ENCODE measurements around the gene STK10. TPM values are rescaled to one million over a fixed set of nuclear protein-coding genes. Genes with fewer than 3 reads are reported as not detected.
A peak's percentile ranks its signal among the peaks of the same experiment; 100 is the strongest.

Gene STK10
- total RNA-seq, 1 experiment from 2014 or later = 25.7 TPM

- H3K9ac ChIP-seq (ENCODE audit: low read length) = no peak overlapping the region
- H3K27ac ChIP-seq (ENCODE audit: low read length) = peak overlapping the region; percentile 22
- H3K4me2 ChIP-seq (ENCODE audit: low read length) = peak overlapping the region; percentile 24; the same call in 1 of the 2 replicates
- peaks cover 26% of the 10 kb centered on the region for H3K4me1 ChIP-seq (ENCODE audit: insufficient read depth, low read length)
- H3K4me3 ChIP-seq (ENCODE audit: low read length) = no peak overlapping the region
- H2AFZ ChIP-seq (ENCODE audit: low read length) = no peak overlapping the region
- ChIA-PET CTCF (interaction anchor here (1.0 to 1.8 kb wide), 2 partner anchors 12 to 15 kb away, joined by 3 to 6 read pairs; partner anchors contain the start of gene STK10), POLR2A (ENCODE audit: unreplicated experiment) (no interaction called here)
- intact Hi-C loops (cut with micrococcal nuclease) = no loop called here
- H3K9me2 ChIP-seq (replicated peaks; ENCODE audit: low read length) = no peaks in the 10 kb centered on the region
- BruUV-seq (replicated peaks) = no TSS peak
- no peaks in the 10 kb centered on the region for H3K9me3 ChIP-seq (ENCODE audit: low read length)
- ATAC-seq (peak; percentile 86), DNase-seq (peak; percentile 90)
- TF ChIP-seq CTCF (conservative IDR thresholded peaks at IDR 0.05; ENCODE audit: low read depth, low read length) (no peak), EZH2phosphoT487 (IDR thresholded peaks at IDR 0.05; ENCODE audit: borderline replicate concordance, low read length) (no peak), EZH2 (IDR thresholded peaks at IDR 0.05; ENCODE audit: low read length, unreplicated experiment) (no peak)
- peaks cover 13% of the 10 kb centered on the region; the same call in 1 of the 2 replicates for H4K20me1 ChIP-seq (ENCODE audit: low read length)
- no peaks in the 10 kb centered on the region for H3K27me3 ChIP-seq (ENCODE audit: low read length)
- peaks cover 57% of the 10 kb centered on the region for H3K79me2 ChIP-seq (ENCODE audit: low read length)
- no peaks in the 10 kb centered on the region for H3F3A ChIP-seq (ENCODE audit: low read length, unreplicated experiment)
- H3K36me3 ChIP-seq (ENCODE audit: low read depth, low read length) = no peaks in the 10 kb centered on the region
These were observed 14.4 kb downstream of the STK10 start for GRCh38 chr5:172173564-172174153.

- H2AFZ ChIP-seq (ENCODE audit: low read length) = no peak overlapping the region
- no peaks in the 10 kb centered on the region for H3K9me3 ChIP-seq (ENCODE audit: low read length)
- DNase-seq (peak; percentile 55), ATAC-seq (peak; percentile 48)
- H3K27me3 ChIP-seq (ENCODE audit: low read length) = no peaks in the 10 kb centered on the region
- TF ChIP-seq CTCF (conservative IDR thresholded peaks at IDR 0.05; ENCODE audit: low read depth, low read length) = no peak
- H3K9ac ChIP-seq (ENCODE audit: low read length) = no peak overlapping the region
- no peaks in the 10 kb centered on the region for H3K36me3 ChIP-seq (ENCODE audit: low read depth, low read length)
- H3K27ac ChIP-seq (ENCODE audit: low read length) = peak overlapping the region; percentile 22
- H3K9me2 ChIP-seq (replicated peaks; ENCODE audit: low read length) = no peaks in the 10 kb centered on the region
- intact Hi-C loops (cut with micrococcal nuclease) = no loop called here
- POLR2A ChIA-PET (ENCODE audit: unreplicated experiment) = no interaction called here
- H3F3A ChIP-seq (ENCODE audit: low read length, unreplicated experiment) = no peaks in the 10 kb centered on the region
- CTCF ChIA-PET = interaction anchor here (1.0 to 1.8 kb wide), 2 partner anchors 13 to 15 kb away, joined by 3 to 6 read pairs; partner anchors contain the start of gene STK10
- peaks cover 51% of the 10 kb centered on the region for H3K79me2 ChIP-seq (ENCODE audit: low read length)
- peak overlapping the region; percentile 24 for H3K4me2 ChIP-seq (ENCODE audit: low read length)
- H4K20me1 ChIP-seq (ENCODE audit: low read length) = peaks cover 8% of the 10 kb centered on the region; the same call in 1 of the 2 replicates
- no TSS peak for BruUV-seq (replicated peaks)
- peaks cover 26% of the 10 kb centered on the region for H3K4me1 ChIP-seq (ENCODE audit: insufficient read depth, low read length)
- H3K4me3 ChIP-seq (ENCODE audit: low read length) = no peak overlapping the region
These were observed 15.0 kb downstream of the STK10 start for GRCh38 chr5:172172912-172173563.

GRCh38 chr5:172171118-172171517, 16.9 kb downstream of the STK10 start:
- no peaks in the 10 kb centered on the region for H3K9me3 ChIP-seq (ENCODE audit: low read length)
- ATAC-seq = no peak
- no TSS peak for BruUV-seq (replicated peaks)
- no peak overlapping the region for H3K27ac ChIP-seq (ENCODE audit: low read length)
- no peaks in the 10 kb centered on the region for H3K27me3 ChIP-seq (ENCODE audit: low read length)
- peaks cover 41% of the 10 kb centered on the region for H3K79me2 ChIP-seq (ENCODE audit: low read length)
- H3K36me3 ChIP-seq (ENCODE audit: low read depth, low read length) = no peaks in the 10 kb centered on the region
- no peak for DNase-seq
- ChIA-PET CTCF (no interaction called here), POLR2A (ENCODE audit: unreplicated experiment) (no interaction called here)
- H2AFZ ChIP-seq (ENCODE audit: low read length) = no peak overlapping the region
- H3K4me3 ChIP-seq (ENCODE audit: low read length) = no peak overlapping the region
- no peak overlapping the region for H3K4me2 ChIP-seq (ENCODE audit: low read length)
- H3K9ac ChIP-seq (ENCODE audit: low read length) = no peak overlapping the region
- no peaks in the 10 kb centered on the region for H3F3A ChIP-seq (ENCODE audit: low read length, unreplicated experiment)
- peaks cover 11% of the 10 kb centered on the region; the same call in 1 of the 2 replicates for H4K20me1 ChIP-seq (ENCODE audit: low read length)
- intact Hi-C loops (cut with micrococcal nuclease) = no loop called here
- no peaks in the 10 kb centered on the region for H3K9me2 ChIP-seq (replicated peaks; ENCODE audit: low read length)
- H3K4me1 ChIP-seq (ENCODE audit: insufficient read depth, low read length) = peaks cover 26% of the 10 kb centered on the region
- TF ChIP-seq EZH2 (IDR thresholded peaks at IDR 0.05; ENCODE audit: low read length, unreplicated experiment) (no peak), CTCF (conservative IDR thresholded peaks at IDR 0.05; ENCODE audit: low read depth, low read length) (no peak), EZH2phosphoT487 (IDR thresholded peaks at IDR 0.05; ENCODE audit: borderline replicate concordance, low read length) (no peak)

All from PC-3 (cell line).